HepG2 (cell line): ENCODE measurements around the gene COPS3. TPM values are rescaled to one million over a fixed set of nuclear protein-coding genes. Genes with fewer than 3 reads are reported as not detected.

Experiments
- AGO2 ChIP-seq: fragments of 200-400 bp; formaldehyde crosslinking; optimal IDR thresholded peaks from 2 replicates; pipeline ENCODE3; 2017; ENCODE audit warnings: mild to moderate bottlenecking, low read depth, low read length, moderate library complexity
- BHLHE40 ChIP-seq: IDR thresholded peaks from 2 replicates; pipeline ENCODE4 v1.6.1; 2011; ENCODE audit warnings: low read length, improper control_type of control experiment
- KMT2A ChIP-seq: sonication (generic); formaldehyde crosslinking; IDR thresholded peaks from 2 replicates; pipeline ENCODE4 v1.4.0; 2020; ENCODE audit warnings: missing genetic modification reagents
- MAZ ChIP-seq, 2 experiments: sonication (generic) in 1 of 2; formaldehyde crosslinking in 1 of 2; IDR thresholded peaks; 2 replicates each; pipeline versions ENCODE4 v1.5.0 to v1.6.1; 2012 to 2020; ENCODE audit warnings: low read depth in 2 of 2, mild to moderate bottlenecking in 2 of 2, borderline replicate concordance in 1 of 2, improper control_type of control experiment in 1 of 2, low read length in 1 of 2, missing genetic modification reagents in 1 of 2, moderate library complexity in 1 of 2
- SAP130 ChIP-seq: IDR thresholded peaks from 2 replicates; pipeline ENCODE4 v1.6.1; 2016; ENCODE audit warnings: low read depth
- SSRP1 ChIP-seq: IDR thresholded peaks from 2 replicates; pipeline ENCODE4 v1.6.1; 2016; ENCODE audit warnings: control low read depth
- THAP8 ChIP-seq: sonication (generic); formaldehyde crosslinking; IDR thresholded peaks from 2 replicates; pipeline ENCODE4 v1.5.1; 2020; ENCODE audit warnings: missing genetic modification reagents, mild to moderate bottlenecking, borderline replicate concordance
- TMF1 ChIP-seq: sonication (generic); formaldehyde crosslinking; IDR thresholded peaks from 2 replicates; pipeline ENCODE4 v1.8.1; 2022; ENCODE audit warnings: low read depth, missing genetic modification reagents
- ZBTB49 ChIP-seq: sonication (generic); formaldehyde crosslinking; IDR thresholded peaks from 2 replicates; pipeline ENCODE4 v1.4.0; 2020; ENCODE audit warnings: missing genetic modification reagents, borderline replicate concordance
- ZNF225 ChIP-seq: sonication (generic); formaldehyde crosslinking; IDR thresholded peaks from 2 replicates; pipeline ENCODE4 v1.4.0; 2020; ENCODE audit warnings: mild to moderate bottlenecking, missing genetic modification reagents
- ZNF589 ChIP-seq: sonication (generic); formaldehyde crosslinking; conservative IDR thresholded peaks from 2 replicates; pipeline ENCODE4 v1.8.0; 2022; ENCODE audit warnings: mild to moderate bottlenecking, moderate library complexity, missing genetic modification reagents
- ZNF670 ChIP-seq: sonication (generic); formaldehyde crosslinking; IDR thresholded peaks from 2 replicates; pipeline ENCODE4 v1.8.0; 2022; ENCODE audit warnings: mild to moderate bottlenecking, missing genetic modification reagents, borderline replicate concordance
- ZNF800 ChIP-seq: sonication (generic); formaldehyde crosslinking; IDR thresholded peaks from 2 replicates; pipeline ENCODE4 v1.4.0; 2020; ENCODE audit warnings: missing genetic modification reagents
- ZNF878 ChIP-seq: sonication (generic); formaldehyde crosslinking; IDR thresholded peaks from 2 replicates; pipeline ENCODE4 v1.8.1; 2023; ENCODE audit warnings: mild to moderate bottlenecking, missing genetic modification reagents, moderate library complexity
- ZSCAN25 ChIP-seq: sonication (generic); formaldehyde crosslinking; IDR thresholded peaks from 2 replicates; pipeline ENCODE4 v1.8.0; 2022; ENCODE audit warnings: mild to moderate bottlenecking, missing genetic modification reagents
- polyA plus RNA-seq, 8 experiments: library from polyadenylated mRNA; depleted of rRNA in 3 of 8; stranded (reverse) in 7 of 8; unstranded in 1 of 8; fragments of >200 nt; fragmentation: Illumina TruSeq in 4 of 8; extraction: Trizol in 4 of 8; gene quantifications; 2 replicates each; pipeline versions ENCODE4 v1.2.1 to v1.2.3, GENCODE V29; 2011 to 2016; ENCODE audit warnings: low read depth in 4 of 8, missing spikeins in 1 of 8, mixed read lengths in 1 of 8; ENCODE audit not compliant: insufficient read depth in 1 of 8
- total RNA-seq, 5 experiments: library from RNA; depleted of rRNA; stranded (reverse); fragments of >200 nt; fragmentation: Illumina TruSeq; extraction: Trizol; gene quantifications; 2 replicates each; pipeline ENCODE4 v1.2.3, GENCODE V29; 2016; ENCODE audit warnings: low read depth in 1 of 5
- TF ChIP-seq, protein P1 (sequence below): sonication (generic); formaldehyde crosslinking; IDR thresholded peaks from 2 replicates; pipeline ENCODE4 v1.9.0; 2021; ENCODE audit warnings: missing genetic modification reagents, borderline replicate concordance
- TF ChIP-seq, protein P2 (sequence below): sonication (generic); formaldehyde crosslinking; IDR thresholded peaks from 2 replicates; pipeline ENCODE4 v1.4.0; 2020; ENCODE audit warnings: missing genetic modification reagents

COPS3 gene
- total and polyA plus RNA-seq, 2 of the 13 experiments (the other 11 are each of a cell fraction or from before 2014, with no cell fraction given): 46.3 to 103 TPM

GRCh38 chr17:17205368-17206123 is 75.5 kb downstream of the COPS3 start (continued):
- TF ChIP-seq ZNF225 (CRISPR knock-in tag) (no peak), SSRP1 (CRISPR knock-in tag) (no peak), ZNF589 (CRISPR knock-in tag) (no peak), ZSCAN25 (CRISPR knock-in tag) (no peak), TMF1 (CRISPR knock-in tag) (no peak), ZNF878 (CRISPR knock-in tag) (no peak; the same call in 1 of the 2 replicates), MAZ (IDR thresholded peaks at IDR 0.05; ENCODE audit: borderline replicate concordance, low read depth, low read length) (0 out of 2 replicates have a peak, but pooled peaks have one; percentile 19), MAZ (CRISPR knock-in tag; IDR thresholded peaks at IDR 0.05; ENCODE audit: low read depth) (no peak), KMT2A (no peak), ZBTB49 (no peak), ZNF800 (CRISPR knock-in tag) (peak; percentile 69; the same call in 1 of the 2 replicates), SAP130 (peak; percentile 61; the same call in 1 of the 2 replicates), AGO2 (peak; percentile 32), ZNF670 (CRISPR knock-in tag) (0 out of 2 replicates have a peak, but pooled peaks have one; percentile 68), BHLHE40 (no peak), THAP8 (CRISPR knock-in tag) (0 out of 2 replicates have a peak, but pooled peaks have one; percentile 24)
- TF ChIP-seq, protein P1, sequence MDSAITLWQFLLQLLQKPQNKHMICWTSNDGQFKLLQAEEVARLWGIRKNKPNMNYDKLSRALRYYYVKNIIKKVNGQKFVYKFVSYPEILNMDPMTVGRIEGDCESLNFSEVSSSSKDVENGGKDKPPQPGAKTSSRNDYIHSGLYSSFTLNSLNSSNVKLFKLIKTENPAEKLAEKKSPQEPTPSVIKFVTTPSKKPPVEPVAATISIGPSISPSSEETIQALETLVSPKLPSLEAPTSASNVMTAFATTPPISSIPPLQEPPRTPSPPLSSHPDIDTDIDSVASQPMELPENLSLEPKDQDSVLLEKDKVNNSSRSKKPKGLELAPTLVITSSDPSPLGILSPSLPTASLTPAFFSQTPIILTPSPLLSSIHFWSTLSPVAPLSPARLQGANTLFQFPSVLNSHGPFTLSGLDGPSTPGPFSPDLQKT (CRISPR knock-in tag): no peak
- TF ChIP-seq, protein P2, sequence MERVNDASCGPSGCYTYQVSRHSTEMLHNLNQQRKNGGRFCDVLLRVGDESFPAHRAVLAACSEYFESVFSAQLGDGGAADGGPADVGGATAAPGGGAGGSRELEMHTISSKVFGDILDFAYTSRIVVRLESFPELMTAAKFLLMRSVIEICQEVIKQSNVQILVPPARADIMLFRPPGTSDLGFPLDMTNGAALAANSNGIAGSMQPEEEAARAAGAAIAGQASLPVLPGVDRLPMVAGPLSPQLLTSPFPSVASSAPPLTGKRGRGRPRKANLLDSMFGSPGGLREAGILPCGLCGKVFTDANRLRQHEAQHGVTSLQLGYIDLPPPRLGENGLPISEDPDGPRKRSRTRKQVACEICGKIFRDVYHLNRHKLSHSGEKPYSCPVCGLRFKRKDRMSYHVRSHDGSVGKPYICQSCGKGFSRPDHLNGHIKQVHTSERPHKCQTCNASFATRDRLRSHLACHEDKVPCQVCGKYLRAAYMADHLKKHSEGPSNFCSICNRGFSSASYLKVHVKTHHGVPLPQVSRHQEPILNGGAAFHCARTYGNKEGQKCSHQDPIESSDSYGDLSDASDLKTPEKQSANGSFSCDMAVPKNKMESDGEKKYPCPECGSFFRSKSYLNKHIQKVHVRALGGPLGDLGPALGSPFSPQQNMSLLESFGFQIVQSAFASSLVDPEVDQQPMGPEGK (CRISPR knock-in tag): peak; percentile 11; the same call in 1 of the 2 replicates
